HepG2 (cell line): ENCODE measurements around the gene CLCN2. TPM values are rescaled to one million over a fixed set of nuclear protein-coding genes. Genes with fewer than 3 reads are reported as not detected.

Experiments used
- AKAP8 ChIP-seq: sonication (generic); formaldehyde crosslinking; IDR thresholded peaks from 2 replicates; pipeline ENCODE4 v1.5.1; 2020; ENCODE audit warnings: mild to moderate bottlenecking, missing genetic modification reagents
- FOXO1 ChIP-seq: sonication (generic); formaldehyde crosslinking; IDR thresholded peaks from 2 replicates; pipeline ENCODE4 v1.4.0; 2020; ENCODE audit warnings: missing genetic modification reagents
- IKZF4 ChIP-seq: sonication (generic); formaldehyde crosslinking; IDR thresholded peaks from 2 replicates; pipeline ENCODE4 v1.5.1; 2020; ENCODE audit warnings: borderline replicate concordance, mild to moderate bottlenecking, low read depth, missing genetic modification reagents; ENCODE audit errors: not compliant biosample characterization
- NFE2L1 ChIP-seq: sonication (generic); formaldehyde crosslinking; IDR thresholded peaks from 2 replicates; pipeline ENCODE4 v1.4.0; 2020; ENCODE audit warnings: missing genetic modification reagents, mild to moderate bottlenecking, borderline replicate concordance
- PHF20 ChIP-seq: sonication (generic); formaldehyde crosslinking; IDR thresholded peaks from 2 replicates; pipeline ENCODE4 v1.5.0; 2020; ENCODE audit warnings: mild to moderate bottlenecking, missing genetic modification reagents
- TGIF2 ChIP-seq: IDR thresholded peaks from 2 replicates; pipeline ENCODE4 v1.6.1; 2016; ENCODE audit warnings: control low read depth, missing compliant biosample characterization
- ZIK1 ChIP-seq: sonication (generic); formaldehyde crosslinking; IDR thresholded peaks from 2 replicates; pipeline ENCODE4 v1.5.0; 2020; ENCODE audit warnings: mild to moderate bottlenecking, low read depth, missing genetic modification reagents, borderline replicate concordance
- ZNF263 ChIP-seq: sonication (generic); formaldehyde crosslinking; IDR thresholded peaks from 2 replicates; pipeline ENCODE4 v1.4.0; 2020; ENCODE audit warnings: missing genetic modification reagents
- ZNF282 ChIP-seq: fragments of 450-650 bp; IDR thresholded peaks from 2 replicates; pipeline ENCODE4 v1.6.1; 2018; ENCODE audit not compliant: partially characterized antibody
- ZNF30 ChIP-seq: sonication (generic); formaldehyde crosslinking; IDR thresholded peaks from 2 replicates; pipeline ENCODE4 v1.5.0; 2020; ENCODE audit warnings: mild to moderate bottlenecking, missing genetic modification reagents
- ZNF430 ChIP-seq: sonication (generic); formaldehyde crosslinking; IDR thresholded peaks from 2 replicates; pipeline ENCODE4 v1.9.0; 2021; ENCODE audit warnings: mild to moderate bottlenecking, missing genetic modification reagents
- ZNF766 ChIP-seq: sonication (generic); formaldehyde crosslinking; IDR thresholded peaks from 2 replicates; pipeline ENCODE4 v1.5.0; 2020; ENCODE audit warnings: missing genetic modification reagents, borderline replicate concordance
- ZNF839 ChIP-seq: sonication (generic); formaldehyde crosslinking; IDR thresholded peaks from 2 replicates; pipeline ENCODE4 v1.4.0; 2020; ENCODE audit warnings: missing genetic modification reagents, mild to moderate bottlenecking, borderline replicate concordance
- polyA plus RNA-seq, 8 experiments: library from polyadenylated mRNA; depleted of rRNA in 3 of 8; stranded (reverse) in 7 of 8; unstranded in 1 of 8; fragments of >200 nt; fragmentation: Illumina TruSeq in 4 of 8; extraction: Trizol in 4 of 8; gene quantifications; 2 replicates each; pipeline versions ENCODE4 v1.2.1 to v1.2.3, GENCODE V29; 2011 to 2016; ENCODE audit warnings: low read depth in 4 of 8, missing spikeins in 1 of 8, mixed read lengths in 1 of 8; ENCODE audit not compliant: insufficient read depth in 1 of 8
- total RNA-seq, 5 experiments: library from RNA; depleted of rRNA; stranded (reverse); fragments of >200 nt; fragmentation: Illumina TruSeq; extraction: Trizol; gene quantifications; 2 replicates each; pipeline ENCODE4 v1.2.3, GENCODE V29; 2016; ENCODE audit warnings: low read depth in 1 of 5
- TF ChIP-seq, protein P1 (sequence below): sonication (generic); formaldehyde crosslinking; IDR thresholded peaks from 2 replicates; pipeline ENCODE4 v1.4.0; 2020; ENCODE audit warnings: missing genetic modification reagents
- TF ChIP-seq, protein P2 (sequence below): sonication (generic); formaldehyde crosslinking; IDR thresholded peaks from 2 replicates; pipeline ENCODE4 v1.5.0; 2020; ENCODE audit warnings: mild to moderate bottlenecking, missing genetic modification reagents
- TF ChIP-seq, protein P3 (sequence below): sonication (generic); formaldehyde crosslinking; conservative IDR thresholded peaks from 2 replicates; pipeline ENCODE4 v1.4.0; 2020; ENCODE audit warnings: missing genetic modification reagents
- TF ChIP-seq, protein P4 (sequence below): sonication (generic); formaldehyde crosslinking; IDR thresholded peaks from 2 replicates; pipeline ENCODE4 v1.4.0; 2020; ENCODE audit warnings: missing genetic modification reagents
- TF ChIP-seq, protein P5 (sequence below): sonication (generic); formaldehyde crosslinking; IDR thresholded peaks from 2 replicates; pipeline ENCODE4 v1.5.1; 2020; ENCODE audit warnings: missing genetic modification reagents, mild to moderate bottlenecking, borderline replicate concordance
- TF ChIP-seq, protein P6 (sequence below): sonication (generic); formaldehyde crosslinking; IDR thresholded peaks from 2 replicates; pipeline ENCODE4 v1.8.1; 2023; ENCODE audit warnings: mild to moderate bottlenecking, missing genetic modification reagents

CLCN2 gene
- total and polyA plus RNA-seq, 2 of the 13 experiments (the other 11 are each of a cell fraction or from before 2014, with no cell fraction given), result 11.4 to 13.5 TPM

DNA sequence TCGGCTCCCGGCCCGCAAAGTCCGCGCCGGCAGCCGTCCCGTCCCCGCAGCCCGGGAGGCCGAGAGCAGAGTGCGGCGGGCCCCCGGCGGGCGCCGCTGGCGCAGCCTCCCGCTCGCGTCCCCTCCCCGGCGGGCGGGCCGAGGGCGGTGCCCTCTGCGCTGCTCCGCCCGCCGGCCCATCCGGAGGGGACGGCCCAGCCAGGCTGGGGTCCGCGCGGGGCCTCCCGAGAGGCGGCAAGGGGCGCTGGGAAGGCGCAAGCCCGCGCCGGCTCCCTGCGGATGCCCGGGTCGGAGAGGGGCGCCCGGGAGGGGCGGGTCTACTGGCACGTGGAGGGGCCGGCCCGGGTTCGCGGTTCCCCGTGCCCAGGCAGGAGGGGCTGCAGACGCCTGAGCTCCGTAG lies at the start of gene CLCN2, which contains the start of gene POLR2H (continued):
- TF ChIP-seq ZNF766, result 0 out of 2 replicates have a peak, but pooled peaks have one; percentile 45
- 0 out of 2 replicates have a peak, but pooled peaks have one; percentile 27 for TF ChIP-seq AKAP8
- TF ChIP-seq PHF20 (CRISPR knock-in tag), result no peak
- TF ChIP-seq, protein P1, sequence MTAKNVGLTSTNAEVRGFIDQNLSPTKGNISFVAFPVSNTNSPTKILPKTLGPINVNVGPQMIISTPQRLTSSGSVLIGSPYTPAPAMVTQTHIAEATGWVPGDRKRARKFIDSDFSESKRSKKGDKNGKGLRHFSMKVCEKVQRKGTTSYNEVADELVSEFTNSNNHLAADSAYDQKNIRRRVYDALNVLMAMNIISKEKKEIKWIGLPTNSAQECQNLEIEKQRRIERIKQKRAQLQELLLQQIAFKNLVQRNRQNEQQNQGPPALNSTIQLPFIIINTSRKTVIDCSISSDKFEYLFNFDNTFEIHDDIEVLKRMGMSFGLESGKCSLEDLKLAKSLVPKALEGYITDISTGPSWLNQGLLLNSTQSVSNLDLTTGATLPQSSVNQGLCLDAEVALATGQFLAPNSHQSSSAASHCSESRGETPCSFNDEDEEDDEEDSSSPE, result 0 out of 2 replicates have a peak, but pooled peaks have one; percentile 24
- 0 out of 2 replicates have a peak, but pooled peaks have one; percentile 27 for TF ChIP-seq ZNF430 (CRISPR knock-in tag)
- TF ChIP-seq ZIK1 (CRISPR knock-in tag), result no peak
- no peak for TF ChIP-seq ZNF30 (CRISPR knock-in tag)
- TF ChIP-seq FOXO1, result peak; percentile 40; the same call in 1 of the 2 replicates
- TF ChIP-seq, protein P2, sequence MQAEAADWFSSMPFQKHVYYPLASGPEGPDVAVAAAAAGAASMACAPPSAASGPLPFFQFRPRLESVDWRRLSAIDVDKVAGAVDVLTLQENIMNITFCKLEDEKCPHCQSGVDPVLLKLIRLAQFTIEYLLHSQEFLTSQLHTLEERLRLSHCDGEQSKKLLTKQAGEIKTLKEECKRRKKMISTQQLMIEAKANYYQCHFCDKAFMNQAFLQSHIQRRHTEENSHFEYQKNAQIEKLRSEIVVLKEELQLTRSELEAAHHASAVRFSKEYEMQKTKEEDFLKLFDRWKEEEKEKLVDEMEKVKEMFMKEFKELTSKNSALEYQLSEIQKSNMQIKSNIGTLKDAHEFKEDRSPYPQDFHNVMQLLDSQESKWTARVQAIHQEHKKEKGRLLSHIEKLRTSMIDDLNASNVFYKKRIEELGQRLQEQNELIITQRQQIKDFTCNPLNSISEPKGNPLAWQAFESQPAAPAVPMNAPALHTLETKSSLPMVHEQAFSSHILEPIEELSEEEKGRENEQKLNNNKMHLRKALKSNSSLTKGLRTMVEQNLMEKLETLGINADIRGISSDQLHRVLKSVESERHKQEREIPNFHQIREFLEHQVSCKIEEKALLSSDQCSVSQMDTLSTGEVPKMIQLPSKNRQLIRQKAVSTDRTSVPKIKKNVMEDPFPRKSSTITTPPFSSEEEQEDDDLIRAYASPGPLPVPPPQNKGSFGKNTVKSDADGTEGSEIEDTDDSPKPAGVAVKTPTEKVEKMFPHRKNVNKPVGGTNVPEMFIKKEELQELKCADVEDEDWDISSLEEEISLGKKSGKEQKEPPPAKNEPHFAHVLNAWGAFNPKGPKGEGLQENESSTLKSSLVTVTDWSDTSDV (CRISPR knock-in tag), result no peak
- no peak for TF ChIP-seq ZNF839 (CRISPR knock-in tag)
- TF ChIP-seq IKZF4 (CRISPR knock-in tag), result no peak
- TF ChIP-seq NFE2L1 (CRISPR knock-in tag), result no peak
- no peak; the same call in 1 of the 2 replicates for TF ChIP-seq TGIF2 (CRISPR knock-in tag)
- no peak for TF ChIP-seq ZNF282
- TF ChIP-seq, protein P3, sequence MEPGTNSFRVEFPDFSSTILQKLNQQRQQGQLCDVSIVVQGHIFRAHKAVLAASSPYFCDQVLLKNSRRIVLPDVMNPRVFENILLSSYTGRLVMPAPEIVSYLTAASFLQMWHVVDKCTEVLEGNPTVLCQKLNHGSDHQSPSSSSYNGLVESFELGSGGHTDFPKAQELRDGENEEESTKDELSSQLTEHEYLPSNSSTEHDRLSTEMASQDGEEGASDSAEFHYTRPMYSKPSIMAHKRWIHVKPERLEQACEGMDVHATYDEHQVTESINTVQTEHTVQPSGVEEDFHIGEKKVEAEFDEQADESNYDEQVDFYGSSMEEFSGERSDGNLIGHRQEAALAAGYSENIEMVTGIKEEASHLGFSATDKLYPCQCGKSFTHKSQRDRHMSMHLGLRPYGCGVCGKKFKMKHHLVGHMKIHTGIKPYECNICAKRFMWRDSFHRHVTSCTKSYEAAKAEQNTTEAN (CRISPR knock-in tag), result peak; percentile 56; the same call in 1 of the 2 replicates
- peak; percentile 45; the same call in 1 of the 2 replicates for TF ChIP-seq ZNF263 (CRISPR knock-in tag)
- TF ChIP-seq, protein P4, sequence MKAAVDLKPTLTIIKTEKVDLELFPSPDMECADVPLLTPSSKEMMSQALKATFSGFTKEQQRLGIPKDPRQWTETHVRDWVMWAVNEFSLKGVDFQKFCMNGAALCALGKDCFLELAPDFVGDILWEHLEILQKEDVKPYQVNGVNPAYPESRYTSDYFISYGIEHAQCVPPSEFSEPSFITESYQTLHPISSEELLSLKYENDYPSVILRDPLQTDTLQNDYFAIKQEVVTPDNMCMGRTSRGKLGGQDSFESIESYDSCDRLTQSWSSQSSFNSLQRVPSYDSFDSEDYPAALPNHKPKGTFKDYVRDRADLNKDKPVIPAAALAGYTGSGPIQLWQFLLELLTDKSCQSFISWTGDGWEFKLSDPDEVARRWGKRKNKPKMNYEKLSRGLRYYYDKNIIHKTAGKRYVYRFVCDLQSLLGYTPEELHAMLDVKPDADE (CRISPR knock-in tag), result no peak
- TF ChIP-seq, protein P5, sequence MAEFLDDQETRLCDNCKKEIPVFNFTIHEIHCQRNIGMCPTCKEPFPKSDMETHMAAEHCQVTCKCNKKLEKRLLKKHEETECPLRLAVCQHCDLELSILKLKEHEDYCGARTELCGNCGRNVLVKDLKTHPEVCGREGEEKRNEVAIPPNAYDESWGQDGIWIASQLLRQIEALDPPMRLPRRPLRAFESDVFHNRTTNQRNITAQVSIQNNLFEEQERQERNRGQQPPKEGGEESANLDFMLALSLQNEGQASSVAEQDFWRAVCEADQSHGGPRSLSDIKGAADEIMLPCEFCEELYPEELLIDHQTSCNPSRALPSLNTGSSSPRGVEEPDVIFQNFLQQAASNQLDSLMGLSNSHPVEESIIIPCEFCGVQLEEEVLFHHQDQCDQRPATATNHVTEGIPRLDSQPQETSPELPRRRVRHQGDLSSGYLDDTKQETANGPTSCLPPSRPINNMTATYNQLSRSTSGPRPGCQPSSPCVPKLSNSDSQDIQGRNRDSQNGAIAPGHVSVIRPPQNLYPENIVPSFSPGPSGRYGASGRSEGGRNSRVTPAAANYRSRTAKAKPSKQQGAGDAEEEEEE (CRISPR knock-in tag), result no peak
- TF ChIP-seq, protein P6, sequence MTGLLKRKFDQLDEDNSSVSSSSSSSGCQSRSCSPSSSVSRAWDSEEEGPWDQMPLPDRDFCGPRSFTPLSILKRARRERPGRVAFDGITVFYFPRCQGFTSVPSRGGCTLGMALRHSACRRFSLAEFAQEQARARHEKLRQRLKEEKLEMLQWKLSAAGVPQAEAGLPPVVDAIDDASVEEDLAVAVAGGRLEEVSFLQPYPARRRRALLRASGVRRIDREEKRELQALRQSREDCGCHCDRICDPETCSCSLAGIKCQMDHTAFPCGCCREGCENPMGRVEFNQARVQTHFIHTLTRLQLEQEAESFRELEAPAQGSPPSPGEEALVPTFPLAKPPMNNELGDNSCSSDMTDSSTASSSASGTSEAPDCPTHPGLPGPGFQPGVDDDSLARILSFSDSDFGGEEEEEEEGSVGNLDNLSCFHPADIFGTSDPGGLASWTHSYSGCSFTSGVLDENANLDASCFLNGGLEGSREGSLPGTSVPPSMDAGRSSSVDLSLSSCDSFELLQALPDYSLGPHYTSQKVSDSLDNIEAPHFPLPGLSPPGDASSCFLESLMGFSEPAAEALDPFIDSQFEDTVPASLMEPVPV (CRISPR knock-in tag), result 0 out of 2 replicates have a peak, but pooled peaks have one; percentile 16
